Islet precursor cell (in vitro differentiated cells): Measurements from ENCODE around the gene GTSF1L.
"Not testable (repeated sequence)": the region's sequence is repeated elsewhere in the genome, so short reads cannot be mapped to it uniquely, and the experiment has no call there.

Source experiments
- DNase-seq: peaks from one replicate; pipeline ENCODE4 v3.0.0-alpha.2; 2018

Gene GTSF1L

DNA sequence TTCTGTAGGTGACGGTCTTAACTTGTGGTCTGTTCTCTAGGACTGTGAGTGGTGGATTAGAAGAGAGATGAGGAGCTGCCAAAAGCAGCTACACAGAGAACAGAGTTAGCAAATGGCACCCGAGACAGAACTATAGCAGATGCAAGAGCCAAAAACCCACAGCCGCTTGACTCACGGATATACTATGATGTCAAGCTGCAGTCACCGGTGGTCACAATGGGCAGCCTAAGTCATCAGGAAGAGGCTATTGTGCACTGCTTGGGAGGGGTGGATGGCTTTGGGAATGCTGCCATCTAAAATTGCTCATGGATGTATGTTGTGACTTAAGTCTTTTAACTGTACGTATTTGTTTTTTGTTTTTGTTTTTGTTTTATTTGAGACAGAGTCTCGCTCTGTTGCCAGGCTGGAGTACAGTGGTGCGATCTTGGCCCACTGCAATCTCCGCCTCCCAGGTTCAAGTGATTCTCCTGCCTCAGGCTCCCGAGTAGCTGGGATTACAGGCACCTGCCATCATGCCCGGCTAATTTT, at the start of gene GTSF1L:
GTSF1L (minus strand) TSS at position 192 of the 528 bp plus-strand sequence. CDS start 308 bp downstream, outside the sequence.
- DNase-seq, result no peak

GRCh38 chr20:43774754-43775153, 48.0 kb upstream of the GTSF1L start:
- no peak for DNase-seq

DNA sequence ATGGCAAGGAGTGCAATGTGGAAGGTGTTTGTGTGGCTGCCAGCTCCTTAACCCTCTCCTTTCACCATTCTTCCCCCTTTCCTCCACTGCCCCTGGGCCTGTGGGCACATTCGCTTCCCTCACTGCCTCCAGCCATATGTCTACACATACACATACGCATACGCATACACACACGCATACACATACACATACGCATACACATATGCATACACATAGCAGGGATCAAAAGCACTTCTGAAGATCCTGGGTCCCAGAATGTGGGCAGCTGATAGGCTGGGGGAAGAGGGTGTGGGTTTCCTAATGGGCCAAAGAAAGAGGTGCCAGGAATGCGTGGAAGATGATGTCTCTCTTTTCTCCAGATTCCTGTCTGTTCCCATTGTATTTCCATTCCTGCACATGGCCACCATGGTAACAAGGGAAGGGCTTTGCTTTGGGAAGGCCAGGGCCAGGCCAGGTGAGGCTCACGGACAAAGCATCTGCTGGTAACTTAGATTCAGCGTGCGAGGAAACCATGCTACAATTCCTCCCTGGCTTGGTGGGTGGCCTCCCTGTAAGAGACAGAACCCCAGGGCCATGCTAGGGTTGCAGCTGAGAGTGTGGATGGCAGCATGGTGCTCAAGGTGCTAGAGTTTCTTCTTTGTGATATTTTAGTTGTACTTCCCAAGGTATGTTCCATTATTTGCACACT, 44.8 kb upstream of the GTSF1L start:
- no peak for DNase-seq

DNA sequence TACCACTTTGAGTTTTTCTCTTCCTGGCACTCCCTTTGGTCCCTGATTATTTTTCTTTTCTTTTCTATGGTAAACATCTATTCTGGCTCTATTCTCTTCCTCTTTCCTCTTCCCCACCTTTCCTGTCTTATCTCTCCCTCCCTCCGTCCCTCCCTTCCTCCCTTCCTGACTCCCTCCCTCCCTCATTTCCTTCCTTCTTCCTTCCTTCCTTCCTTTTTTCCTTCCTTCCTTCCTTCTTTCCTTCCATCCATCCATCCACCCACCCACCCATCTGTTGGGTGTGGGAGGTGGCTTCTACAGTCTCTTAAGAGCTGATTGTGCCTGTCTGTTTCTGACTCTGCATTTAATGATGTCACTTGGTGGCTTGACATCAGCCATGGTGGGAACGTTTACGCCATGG, 43.5 kb upstream of the GTSF1L start:
- DNase-seq, result no peak

- DNase-seq, result peak; percentile 62
These were observed 41.1 kb upstream of the GTSF1L start for GRCh38 chr20:43767686-43768474.

GRCh38 chr20:43766917-43767316, 40.1 kb upstream of the GTSF1L start:
- DNase-seq, result no peak

DNA sequence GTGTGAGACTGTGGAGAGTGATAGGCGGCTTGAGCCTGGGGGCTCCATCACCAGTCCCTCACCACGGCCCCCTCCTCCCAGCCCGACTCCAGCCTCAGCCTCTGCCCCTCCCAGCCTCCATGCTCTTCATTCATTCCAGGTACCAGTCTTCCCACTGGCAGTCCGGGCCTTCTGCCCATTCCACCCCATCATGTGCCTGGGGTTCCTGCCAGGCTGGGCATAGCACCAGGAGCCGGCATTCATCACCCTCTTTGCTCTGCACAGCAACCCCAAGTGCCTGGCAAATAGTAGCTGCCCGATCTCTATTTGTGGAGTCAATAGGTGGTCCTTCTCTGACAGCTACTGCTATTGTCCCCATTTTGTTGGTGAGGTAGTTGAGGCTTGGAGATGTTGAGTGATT, 39.6 kb upstream of the GTSF1L start:
- no peak for DNase-seq

DNA sequence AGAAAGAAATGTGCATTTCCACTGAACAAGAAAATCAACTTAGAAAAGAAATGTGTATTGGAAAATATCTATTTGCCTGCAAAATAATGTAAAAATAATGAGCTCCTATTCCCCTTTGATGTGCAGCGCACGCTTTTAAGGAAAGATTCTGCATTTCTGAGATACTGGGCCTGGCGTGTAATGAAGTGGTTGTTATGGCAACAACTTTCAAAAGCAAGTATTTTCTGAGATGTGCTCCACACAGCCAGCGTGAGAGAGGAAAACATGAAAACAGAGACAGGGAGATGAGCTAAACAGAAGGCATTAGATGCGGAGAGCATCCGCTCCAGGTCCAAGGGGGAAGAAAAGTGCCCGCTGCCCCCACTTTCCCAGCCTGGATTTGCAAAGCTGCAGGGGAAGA, 39.1 kb upstream of the GTSF1L start:
- no peak for DNase-seq

GRCh38 chr20:43762911-43763310, 36.1 kb upstream of the GTSF1L start:
- DNase-seq, result no peak

- no peak for DNase-seq
These were observed 34.9 kb upstream of the GTSF1L start for GRCh38 chr20:43761386-43762340.

- DNase-seq, result not testable (repeated sequence)
These were observed 31.1 kb upstream of the GTSF1L start for GRCh38 chr20:43757888-43758287.

DNA sequence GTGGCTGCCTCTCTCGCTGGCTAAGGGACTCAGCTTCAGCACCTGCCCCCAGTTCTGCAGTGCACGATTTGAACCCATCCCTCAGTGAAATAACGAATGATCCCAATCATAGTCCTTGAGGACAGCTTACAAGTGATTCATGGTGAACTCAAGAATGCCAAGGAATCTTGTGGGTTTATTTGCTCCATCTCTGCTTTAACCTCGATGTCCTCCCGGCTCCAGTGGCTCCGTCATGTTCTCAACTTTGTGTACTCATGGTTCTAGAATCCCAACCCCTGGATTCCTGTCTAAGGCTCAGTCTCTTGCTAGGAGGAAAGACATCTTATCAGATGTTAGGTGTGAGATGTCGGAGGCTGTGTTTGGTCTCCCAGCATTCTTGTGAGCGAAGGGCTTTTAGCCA, 29.0 kb upstream of the GTSF1L start:
- no peak for DNase-seq

- no peak for DNase-seq
These were observed 28.6 kb upstream of the GTSF1L start for GRCh38 chr20:43755390-43755789.

- no peak for DNase-seq
These were observed 25.9 kb upstream of the GTSF1L start for GRCh38 chr20:43752561-43753301.

- no peak for DNase-seq
These were observed 25.2 kb upstream of the GTSF1L start for GRCh38 chr20:43752051-43752360.

DNA sequence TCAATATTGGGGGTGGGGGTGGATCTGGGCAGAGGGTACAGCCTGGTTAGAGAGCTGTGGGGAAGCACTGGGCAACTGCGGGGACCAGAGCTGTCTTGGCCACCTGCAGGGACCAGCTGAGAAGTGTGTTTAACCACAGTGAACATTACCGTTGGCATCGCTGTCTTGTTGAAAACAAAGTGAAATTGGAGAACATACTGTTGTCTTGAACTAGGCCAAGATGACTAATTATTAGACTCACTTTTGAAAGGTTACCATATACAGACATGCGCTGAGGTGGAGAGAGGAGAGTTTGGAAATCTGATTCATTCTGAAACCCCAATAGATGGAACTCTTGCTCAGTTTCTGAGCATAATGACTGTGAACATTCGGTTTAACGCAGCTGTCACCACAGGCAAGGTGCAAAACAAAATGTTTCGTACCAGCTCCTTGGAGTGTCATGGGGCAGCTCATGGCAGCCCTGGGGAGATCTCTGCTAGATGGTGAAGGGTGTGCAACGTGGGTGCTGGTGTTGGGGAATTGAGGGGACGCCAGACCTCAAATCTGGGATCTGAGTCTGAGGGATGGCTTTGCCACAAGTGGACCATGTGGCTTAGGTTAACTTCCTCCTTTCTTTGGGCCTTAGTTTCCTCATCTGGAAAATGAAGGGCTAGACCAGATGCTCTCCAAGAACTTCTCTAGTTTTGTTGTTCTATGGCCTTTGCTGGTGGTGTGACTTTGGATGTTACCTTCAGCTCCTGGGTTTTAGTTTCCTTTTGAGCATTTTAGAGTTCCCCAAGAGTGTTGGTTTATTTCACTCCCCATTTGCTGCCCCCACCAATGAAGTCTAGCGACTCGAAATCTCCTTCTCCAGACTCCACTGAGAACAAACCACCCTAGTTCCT, 24.6 kb upstream of the GTSF1L start:
- no peak for DNase-seq

DNA sequence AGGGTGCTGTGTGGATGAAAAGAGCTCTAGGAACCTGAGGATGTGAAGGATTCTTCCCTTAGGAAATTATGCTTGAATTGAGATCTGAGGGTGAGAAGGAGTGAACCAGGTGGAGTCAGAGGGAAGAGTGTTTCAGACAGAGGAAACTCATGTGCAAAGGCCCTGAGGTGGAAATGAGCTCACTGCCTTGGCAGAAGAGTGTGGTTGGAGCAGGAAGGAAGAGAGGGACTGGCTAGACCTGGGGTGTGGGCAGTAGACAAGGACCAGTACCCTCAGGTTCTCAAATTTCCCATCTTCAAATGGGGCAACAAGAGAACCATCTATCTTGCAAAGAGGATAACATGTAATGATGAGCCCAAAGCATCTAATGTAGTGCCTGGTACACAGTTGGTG, 24.0 kb upstream of the GTSF1L start:
- no peak for DNase-seq

GRCh38 chr20:43749734-43750294, 23.0 kb upstream of the GTSF1L start:
- peak; percentile 86 for DNase-seq

GRCh38 chr20:43748274-43748673, 21.5 kb upstream of the GTSF1L start:
- DNase-seq, result no peak

GRCh38 chr20:43746344-43747137, 19.7 kb upstream of the GTSF1L start:
- DNase-seq, result peak; percentile 63
